Astrocyte of the hippocampus (primary cell): ENCODE data around the gene ABTB1.
"Not testable (repeated sequence)": the region's sequence is repeated elsewhere in the genome, so short reads cannot be mapped to it uniquely, and the experiment has no call there.

Experiments used
- DNase-seq: peaks from one replicate; pipeline ENCODE4 v3.0.0; 2011; ENCODE audit warnings: low read depth, low spot score

ABTB1 gene

DNA sequence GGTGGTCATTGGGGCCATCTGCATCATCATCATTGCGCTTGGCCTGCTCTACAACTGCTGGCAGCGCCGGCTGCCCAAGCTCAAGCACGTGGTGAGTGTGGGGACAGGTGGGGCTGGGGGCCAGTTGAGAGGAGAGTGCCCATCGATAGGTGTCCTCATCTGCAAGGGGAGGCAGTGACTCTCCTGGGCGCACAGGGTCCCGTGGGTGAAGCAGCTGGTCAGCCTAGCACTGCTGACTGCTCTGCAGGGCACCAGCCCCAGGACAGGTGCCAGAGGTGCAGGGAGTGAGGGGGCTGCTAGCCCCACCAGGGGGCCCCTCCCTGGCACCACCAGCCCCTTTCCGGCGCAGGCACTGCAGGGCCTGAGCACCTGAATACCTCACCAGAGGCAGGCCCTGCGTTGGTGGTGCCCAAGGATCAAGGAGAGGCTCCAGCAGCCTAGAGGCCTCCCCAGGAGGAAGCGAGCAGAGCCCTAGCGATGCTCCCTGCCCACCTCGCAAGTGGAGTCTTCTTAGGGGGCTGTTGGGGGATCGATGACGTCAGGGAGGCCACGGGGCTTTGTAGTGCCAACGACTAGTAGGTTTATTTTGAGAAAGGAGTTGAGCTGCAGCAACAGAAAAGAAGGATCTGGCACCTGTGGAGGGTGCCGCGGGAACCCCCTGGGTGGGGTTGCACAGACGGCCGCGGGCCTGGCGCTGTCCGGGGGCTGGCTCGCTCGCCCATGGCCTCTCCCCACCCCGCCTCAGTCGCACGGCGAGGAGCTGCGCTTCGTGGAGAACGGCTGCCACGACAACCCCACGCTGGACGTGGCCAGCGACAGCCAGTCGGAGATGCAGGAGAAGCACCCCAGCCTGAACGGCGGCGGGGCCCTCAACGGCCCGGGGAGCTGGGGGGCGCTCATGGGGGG, 976 bp upstream of the ABTB1 start:
- peak; percentile 33 for DNase-seq

DNA sequence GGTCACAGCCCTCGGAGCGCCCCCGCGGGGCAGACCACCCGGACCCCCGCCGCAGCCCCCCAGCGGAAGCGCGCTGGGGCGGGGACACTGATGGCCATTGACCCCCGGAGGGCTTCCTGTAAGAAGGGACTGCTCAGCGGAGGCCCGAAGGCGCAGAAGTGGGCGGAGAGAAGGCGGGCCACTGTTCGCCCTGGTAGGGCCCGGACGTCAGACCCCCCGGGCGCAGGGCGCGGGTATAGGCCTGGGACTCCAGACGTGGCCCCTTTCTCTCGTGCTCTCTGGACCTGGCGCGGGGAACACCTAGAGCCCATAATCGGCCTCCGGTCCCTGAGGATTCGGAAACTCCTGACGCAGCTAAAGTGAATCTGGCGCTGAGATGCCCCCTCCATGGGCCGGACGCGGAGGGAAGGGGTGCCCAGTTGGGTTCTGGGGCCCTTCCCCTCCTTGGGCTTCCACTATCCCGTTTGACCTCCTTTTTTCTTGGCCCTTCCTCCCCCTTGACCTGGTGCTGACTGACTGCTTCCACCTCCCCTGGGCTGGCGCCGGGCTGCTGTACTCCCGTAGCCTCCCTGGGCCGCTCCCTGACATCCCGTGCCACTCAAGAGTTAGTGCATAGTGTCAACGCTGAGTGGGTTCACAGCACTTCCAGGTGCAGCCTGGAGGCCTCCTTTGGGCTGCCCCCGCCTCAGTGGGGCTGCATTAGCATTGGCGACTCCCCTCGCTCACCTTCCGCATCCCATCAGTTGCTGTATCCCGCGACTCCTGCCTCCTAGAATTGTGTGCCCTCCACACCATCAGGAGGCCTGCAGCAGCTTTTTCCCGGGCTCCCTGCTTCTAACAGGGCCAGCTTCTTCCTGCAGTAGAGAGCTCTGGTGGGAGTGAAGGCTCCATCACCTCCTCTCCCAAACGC, 694 bp downstream of the ABTB1 start:
- DNase-seq, result peak; percentile 77

- no peak for DNase-seq
Observed at GRCh38 chr3:127674101-127674721, 1.5 kb downstream of the ABTB1 start.

DNA sequence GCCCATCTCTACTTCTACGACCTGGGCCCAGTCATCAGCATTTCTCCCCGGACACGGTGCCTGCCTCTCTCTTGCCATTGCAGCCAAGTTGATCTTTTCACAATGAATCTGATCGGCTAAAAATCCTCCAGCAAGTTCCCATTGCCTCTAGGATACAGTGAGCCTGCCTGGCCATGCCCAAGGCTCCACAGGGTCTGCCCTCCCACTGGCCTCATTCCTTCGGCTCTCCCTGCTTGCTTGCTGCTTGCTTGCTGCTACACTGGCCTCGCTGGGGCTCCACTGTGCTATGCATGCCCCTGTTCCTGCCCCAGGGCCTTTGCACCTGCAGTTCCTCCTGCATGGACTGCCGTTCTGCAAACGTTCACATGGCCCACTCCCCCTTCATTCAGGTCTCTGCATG, 2.0 kb downstream of the ABTB1 start:
- DNase-seq, result no peak

- DNase-seq, result no peak
Observed at GRCh38 chr3:127675651-127676391, 3.1 kb downstream of the ABTB1 start.

DNA sequence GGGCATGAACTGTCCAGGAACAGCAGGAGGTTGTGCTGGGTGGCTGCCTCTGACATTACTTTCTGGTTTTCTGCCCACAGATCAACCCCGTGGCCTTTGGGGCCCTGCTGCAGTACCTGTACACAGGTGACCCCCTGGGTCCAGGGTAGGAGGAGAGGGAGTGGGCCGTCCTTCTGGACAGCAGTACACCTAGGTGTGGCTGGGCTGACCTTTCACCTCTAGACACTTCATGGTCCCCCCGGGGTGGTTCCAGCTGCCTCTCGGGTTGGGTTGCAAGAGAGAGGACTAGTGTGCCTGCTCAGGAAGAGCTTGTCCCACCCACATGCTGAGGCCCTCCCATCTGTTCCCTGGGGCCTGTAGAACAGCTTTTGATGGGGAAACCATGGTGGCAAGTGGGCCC, 3.7 kb downstream of the ABTB1 start:
- DNase-seq, result no peak

GRCh38 chr3:127676921-127677351, 4.2 kb downstream of the ABTB1 start:
- no peak for DNase-seq

- no peak for DNase-seq
Observed at GRCh38 chr3:127677541-127678314, 5.0 kb downstream of the ABTB1 start.

DNA sequence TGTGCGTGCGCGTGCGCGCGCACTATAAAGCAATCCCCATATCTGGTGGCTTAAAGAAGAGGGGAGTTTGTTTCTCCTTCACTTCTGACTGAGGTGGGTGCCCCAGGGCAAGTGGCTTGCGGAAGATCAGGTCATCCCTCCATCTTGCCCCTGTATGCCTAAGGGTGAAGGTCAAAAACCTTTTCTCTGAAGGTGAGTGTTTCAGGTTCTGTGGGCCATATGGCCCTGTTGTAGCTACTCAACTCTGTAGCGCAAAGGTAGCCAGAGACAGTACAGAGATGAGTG, 5.5 kb downstream of the ABTB1 start:
- no peak for DNase-seq

- no peak for DNase-seq
Observed at GRCh38 chr3:127678611-127679533, 6.1 kb downstream of the ABTB1 start.

DNA sequence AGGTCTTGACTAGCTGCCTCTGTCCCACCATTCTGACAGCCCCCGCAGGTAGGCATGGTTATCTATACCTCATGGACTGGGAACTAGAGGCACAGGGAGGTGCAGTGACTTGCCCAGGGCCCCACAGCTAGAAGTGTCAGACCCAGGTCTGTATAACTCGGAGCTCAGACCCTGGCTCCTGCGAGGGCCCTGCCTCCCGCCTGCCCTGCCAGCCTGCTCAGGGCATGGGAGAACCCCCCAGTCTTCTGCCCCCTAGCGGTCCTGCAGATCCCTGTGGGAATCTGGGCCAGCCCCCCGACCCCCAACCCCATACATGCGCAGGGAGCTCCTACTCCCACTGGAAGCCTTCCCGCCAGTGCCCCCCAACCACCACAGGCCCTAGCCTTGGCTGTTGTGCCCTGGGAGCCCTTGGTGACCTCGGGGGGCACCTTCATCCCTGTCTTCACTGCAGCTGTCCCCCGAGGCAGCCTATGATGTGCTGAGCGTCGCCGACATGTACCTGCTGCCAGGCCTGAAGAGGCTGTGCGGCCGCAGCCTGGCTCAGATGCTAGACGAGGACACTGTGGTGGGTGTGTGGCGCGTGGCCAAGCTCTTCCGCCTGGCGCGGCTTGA, 6.9 kb downstream of the ABTB1 start:
- no peak for DNase-seq

DNA sequence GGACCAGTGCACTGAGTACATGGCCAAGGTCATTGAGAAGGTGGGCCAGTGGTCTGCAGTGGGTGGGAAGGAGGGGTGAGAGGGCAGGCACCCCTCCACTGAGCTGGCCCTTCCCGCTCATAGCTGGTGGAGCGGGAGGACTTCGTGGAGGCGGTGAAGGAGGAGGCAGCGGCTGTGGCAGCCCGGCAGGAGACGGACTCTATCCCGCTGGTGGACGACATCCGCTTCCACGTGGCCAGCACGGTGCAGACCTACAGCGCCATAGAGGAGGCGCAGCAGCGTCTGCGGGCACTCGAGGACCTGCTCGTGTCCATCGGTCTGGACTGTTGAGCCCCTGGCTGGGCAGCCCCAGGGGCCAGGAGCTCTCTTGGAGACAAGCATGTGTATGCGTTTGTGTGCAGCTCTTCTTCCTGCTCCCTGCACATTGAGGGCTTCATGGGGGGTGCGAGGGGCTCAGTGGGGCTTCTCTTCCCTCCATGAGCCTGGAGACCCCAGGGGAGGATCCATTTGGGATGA, 7.5 kb downstream of the ABTB1 start:
- DNase-seq, result no peak

DNA sequence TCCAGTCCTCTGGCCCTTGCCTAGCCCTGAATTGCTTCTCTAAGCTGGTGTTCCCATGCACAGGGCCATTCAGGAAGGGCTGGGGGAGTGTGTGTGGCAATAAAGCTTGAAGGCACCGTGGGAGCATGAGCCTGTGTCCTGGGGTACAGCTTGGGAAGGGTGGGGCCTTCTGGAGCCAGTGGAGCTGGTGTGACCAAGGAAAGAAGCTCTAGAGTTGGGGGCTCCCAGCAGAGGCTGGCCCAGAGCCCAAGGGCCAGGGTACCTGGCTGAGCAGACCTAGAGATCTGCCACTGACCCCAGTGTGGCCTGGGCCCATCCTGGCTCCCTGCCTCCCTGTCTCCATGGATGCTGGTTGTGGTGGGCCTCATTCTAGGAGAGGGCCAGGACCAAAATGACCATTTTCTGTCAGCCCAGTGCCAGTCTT, 8.1 kb downstream of the ABTB1 start:
- DNase-seq, result no peak

- not testable (repeated sequence) for DNase-seq
Observed at GRCh38 chr3:127682175-127682554, 9.4 kb downstream of the ABTB1 start.

DNA sequence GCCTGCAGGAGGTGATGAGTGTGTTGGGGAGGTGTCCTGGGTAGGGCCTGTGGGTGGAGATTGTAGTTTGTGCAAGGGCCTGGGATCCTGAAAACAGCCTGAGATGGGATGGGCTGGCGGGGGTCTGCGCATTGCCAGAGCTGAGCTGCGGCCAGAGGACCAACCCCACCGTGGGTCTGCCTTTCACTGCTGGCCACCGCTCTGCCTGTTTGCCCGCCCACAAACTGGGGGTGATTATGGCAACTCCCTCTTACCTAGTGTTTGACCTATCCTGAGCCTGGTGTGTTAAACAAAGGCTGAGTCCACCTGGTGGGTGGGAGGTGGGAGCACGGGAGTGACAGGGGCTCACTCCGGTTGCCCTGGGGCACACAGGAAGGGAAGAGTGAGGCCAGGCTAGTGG, 9.8 kb downstream of the ABTB1 start:
- no peak for DNase-seq

DNA sequence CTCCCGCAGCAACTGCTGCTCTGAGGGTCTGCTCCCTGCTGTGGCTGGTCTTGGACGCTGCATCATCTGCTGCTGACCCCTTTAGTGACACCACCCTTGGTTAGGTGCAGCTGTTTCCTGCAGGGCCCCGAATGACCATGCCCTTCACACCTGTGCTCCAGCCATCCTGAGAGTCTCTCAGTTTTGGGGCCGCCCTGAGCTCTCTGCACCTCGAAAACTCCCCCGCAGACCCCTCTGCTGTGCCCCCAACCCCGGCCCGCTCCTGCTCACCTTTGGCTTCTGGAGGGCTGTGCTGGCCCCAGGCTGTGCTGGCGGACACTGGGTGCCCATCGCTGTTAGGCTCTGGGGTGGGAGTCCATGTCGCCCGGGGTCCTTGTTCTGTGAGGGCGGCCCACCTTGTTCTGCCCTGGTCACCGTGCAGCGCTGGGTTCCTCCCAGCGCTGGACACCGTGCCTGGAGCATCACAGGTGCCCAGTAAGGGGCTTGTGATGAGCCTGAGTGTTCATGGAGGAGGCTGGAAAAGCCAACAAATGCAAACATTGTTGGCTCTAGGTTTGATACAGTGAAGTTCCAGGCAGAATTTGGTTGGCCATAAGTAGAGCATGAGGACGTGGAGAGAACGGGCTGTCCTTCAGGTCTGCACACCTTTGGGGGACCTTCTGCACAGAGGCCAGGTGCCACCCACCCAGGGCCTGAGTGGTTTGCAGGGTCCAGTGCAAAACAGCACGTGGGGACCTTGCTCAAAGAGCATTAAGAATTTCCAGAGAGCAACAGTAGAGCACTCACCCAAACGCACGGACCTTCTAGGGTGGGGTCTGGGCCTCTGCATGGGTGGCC, 12.3 kb downstream of the ABTB1 start:
- DNase-seq, result no peak

GRCh38 chr3:127685708-127686511, 13.2 kb downstream of the ABTB1 start:
- DNase-seq, result no peak
